Activated T-cell treated with anti-CD3 and anti-CD28 coated beads, Interleukin-2, amount 50 U/mL, for 48 hours (primary cell): ENCODE data around the gene EEFSEC.

Source experiments
- DNase-seq, 2 experiments: peaks; one replicate each; pipeline ENCODE4 v3.0.0-alpha.2; 2020

Gene EEFSEC

DNA sequence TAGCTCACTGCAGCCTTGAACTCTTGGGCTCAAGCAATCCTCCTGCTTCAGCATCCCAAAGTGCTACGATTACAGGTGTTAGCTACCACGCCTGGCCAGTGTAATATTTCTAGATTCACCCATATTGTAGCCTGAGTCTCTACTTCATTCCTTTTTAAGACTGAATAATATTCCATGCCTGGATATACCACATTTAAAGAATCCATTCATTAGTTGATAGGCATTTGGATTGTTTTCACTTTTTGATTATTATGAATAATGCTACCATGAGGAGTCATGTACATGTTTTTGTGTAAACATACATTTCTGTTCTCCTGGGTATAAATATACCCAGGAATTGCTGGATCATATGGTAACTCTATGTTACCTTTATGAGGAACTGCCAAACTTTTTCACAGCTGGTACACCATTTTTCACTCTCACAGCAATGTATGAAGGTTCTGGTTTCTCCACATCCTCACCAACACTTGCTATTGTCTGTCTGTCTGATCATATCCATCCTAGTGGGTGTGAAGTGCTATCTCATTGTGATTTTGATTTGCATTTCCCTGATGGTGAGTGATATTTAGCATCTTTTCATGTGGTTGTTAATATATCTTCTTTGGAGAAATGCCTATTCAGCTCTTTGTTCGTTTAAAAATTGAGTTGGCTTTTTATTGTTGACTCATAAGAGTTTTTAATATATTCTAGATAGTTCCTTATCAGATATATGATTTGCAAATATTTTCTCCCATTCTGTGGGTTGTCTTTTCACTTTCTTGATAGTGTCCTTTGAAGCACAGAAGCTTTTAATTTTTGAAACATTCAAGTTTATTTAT, 32.6 kb downstream of the EEFSEC start:
- DNase-seq: no peak

DNA sequence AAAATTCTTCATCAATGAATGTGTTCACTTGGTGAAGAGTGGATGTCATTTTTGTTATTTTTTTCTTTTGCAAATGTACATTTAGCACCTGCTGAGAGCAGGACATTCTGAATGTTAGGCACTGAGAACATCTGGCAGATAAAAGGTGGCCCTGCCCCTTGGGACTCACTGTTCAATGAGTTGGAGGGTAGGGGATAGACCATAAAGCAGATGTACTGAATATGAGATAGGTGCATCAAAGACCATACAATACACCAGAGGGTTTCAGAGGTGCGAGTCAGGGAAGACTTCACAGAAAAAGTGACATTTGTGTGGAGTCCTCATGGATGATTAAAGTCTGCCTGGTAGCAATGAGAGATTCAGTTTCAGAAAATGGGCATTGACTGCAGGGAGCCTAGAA, 34.2 kb downstream of the EEFSEC start:
- DNase-seq: no peak

DNA sequence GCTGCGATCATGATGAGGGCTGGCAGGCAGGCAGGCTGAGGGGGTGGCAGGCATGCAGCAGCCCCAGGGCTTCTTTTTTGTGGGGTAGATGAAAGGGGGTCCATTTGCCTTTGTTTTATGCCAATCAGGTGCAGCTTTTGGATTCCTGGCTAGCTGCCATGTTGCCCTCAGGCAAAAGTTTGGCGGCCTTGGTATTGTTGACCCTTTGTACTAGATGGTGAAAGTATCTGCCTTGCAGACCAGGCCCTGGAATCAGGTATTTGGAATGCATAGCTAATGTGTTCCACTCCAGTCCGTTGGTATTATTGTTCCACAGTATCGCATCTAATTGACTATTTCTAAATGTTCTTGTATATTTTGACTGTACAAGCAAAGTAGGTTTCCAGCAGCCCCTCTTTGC, 35.0 kb downstream of the EEFSEC start:
- DNase-seq: no peak

DNA sequence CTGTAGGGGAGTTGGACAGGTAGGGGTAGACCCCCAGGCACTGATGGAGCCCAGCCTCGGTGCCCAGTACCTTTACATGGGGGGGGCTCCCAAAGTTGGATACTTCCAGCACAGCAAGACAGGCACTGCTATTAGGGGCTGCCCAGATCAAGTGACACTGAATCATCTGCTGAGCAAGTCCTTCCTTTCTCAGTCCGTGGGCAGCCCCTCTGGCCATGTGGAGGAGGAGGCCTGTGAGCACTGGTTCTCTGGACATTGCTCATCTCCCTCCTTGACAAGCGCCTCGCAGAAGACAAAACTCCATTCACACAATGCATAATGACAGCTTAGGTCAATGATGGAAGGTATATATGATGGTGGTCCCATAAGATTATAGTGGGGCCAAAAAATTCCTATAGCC, 35.7 kb downstream of the EEFSEC start:
- DNase-seq: no peak

DNA sequence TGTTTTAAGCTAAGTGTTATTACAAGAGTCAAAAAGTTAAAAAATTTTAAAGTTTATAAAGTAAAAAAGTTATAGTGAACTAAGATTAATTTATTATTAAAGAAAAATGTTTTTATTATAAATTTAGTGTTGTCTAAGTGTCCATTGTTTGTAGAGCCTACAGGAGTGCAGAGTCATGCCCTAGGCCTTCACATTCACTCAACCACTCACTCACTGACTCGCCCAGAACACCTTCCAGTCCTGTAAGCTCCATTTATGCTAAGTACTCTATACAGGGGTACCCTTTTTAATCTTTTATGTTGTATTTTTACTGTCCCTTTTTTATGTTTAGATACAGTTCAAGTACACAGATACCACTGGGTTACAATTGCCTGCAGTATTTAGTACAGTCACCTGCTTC, 37.2 kb downstream of the EEFSEC start:
- DNase-seq: no peak

DNA sequence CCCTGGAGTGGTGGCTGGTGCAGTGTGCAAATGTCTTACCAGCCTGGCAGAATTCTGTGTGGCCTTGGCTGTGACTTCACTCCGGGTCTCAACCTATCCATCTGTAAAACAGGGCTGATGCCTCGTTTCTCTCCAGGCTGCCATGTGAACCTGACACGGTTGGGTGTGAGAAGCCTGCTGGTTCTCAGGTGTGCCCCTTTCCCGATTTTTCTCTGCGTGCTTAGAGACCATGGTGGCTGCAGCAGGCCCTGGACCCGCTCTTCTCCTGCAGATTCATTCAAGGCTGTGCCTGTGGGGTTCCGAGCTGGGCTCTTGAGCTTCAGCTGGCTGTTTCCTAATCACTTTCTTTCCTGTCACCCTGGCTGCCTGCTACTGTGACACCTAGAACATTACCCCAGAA, 38.9 kb downstream of the EEFSEC start:
- no peak for DNase-seq

DNA sequence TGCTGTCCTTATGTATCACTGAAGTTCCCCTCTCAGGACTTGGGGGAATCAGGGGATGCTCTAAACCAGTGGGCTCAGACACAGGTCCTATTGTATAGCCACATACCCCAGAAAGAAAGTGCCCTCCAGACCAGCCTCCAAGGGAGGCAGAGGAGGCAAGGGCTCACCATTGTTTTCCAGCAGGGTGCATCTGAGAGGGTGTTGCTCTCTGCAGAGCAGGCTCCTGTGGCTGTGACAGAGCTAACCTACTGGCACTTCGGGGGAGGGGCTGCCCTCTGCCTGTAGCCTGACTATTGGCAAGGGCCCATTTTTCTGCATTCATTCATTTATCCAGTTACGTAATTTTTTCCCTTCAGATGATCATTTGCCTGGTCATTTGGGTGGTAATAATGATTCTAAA, 39.9 kb downstream of the EEFSEC start:
- DNase-seq: no peak

DNA sequence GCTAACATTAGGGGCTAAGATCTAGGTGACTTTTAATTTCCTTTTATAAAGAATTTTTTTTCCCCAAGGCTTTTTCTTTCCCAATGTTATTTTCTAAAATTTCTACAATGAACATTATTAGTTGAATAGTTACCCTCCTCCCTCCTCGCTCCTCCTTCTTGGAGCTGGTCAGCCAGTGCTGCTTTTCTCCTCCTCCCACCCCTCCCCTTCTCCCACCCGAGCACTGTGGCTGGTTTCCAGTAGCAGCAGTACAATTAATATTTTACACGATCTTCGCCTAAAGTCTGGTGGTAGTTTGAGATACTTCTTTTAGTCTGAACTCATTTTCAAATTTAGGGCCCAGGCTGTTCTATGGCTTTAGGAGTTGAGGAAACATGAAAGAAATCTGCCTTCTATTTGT, 41.6 kb downstream of the EEFSEC start:
- no peak for DNase-seq

DNA sequence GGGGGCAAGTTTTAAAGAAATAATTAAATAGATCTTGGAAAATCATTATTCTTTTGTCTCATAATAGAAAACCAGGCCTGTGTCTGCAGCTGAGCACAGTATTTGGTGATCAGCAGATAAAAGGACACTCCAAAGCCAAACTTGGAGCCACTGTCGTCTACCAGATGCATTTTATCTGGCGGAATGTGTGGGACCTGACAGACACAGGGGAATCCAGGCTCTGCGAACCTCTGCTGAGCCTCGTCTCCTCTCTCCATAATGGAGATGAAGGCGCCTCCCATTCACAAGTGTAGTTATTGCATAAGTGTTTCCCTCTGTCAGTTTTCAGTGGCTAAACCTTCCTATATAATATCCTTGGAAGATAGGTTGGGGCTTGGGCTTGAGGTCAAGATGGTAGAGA, 42.1 kb downstream of the EEFSEC start:
- DNase-seq: no peak

DNA sequence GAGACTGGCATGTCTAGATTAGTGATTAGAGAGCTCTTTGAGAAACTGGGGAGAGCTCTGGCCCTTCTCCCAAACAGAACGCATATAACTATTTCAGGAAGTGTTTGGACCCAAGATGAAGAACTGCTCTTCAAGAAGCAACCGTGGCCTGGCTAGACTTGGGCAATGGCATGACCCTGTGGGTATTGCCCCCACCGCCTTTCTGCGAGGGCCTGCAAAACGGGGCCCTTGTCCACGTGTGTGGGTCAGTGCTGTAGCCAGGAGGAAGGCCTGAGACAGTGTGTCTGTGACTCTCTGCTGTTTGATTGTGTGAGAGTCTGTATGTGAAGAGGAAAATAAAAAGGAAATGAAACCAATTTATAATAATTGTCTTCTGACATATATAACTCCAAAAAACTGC, 42.5 kb downstream of the EEFSEC start:
- DNase-seq: no peak

DNA sequence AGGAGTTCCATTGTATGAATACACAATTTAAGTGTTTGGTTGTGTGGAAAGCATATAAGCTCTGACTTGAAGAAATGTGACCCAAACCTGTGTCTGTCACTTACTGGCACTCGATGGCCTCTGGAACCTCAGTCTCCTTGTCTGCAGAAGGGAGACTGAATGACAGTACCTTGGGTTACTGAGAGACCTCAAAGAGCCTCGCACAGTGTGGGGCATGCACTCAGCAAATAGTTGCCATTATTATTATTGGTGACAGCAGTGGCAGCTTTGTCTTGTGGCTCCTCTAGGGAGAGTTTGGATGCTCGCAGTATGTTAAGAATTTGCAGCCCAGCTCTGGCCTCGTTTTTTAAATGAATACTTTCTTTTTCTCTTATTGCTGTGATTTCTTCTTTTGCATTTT, 43.4 kb downstream of the EEFSEC start:
- DNase-seq: no peak

DNA sequence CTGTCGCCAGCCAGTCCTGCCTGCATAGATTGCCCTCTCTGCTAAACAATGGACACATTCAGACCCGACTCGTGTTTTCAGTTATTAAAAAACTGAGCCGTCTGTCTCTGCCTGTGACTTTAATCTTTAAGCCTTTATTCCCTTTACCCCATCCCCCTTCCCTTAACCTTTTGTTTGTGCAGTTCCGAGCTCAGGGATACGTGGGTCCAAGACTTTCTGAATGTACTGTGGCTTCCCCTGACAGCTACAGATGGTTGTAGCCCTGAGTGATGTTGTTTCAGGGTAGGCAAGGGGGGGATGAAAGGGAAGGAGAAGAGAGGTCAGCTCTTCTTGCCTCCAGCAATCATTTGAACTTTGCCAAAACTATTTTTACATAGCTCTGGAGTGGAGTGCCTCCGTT, 44.6 kb downstream of the EEFSEC start:
- DNase-seq: no peak

DNA sequence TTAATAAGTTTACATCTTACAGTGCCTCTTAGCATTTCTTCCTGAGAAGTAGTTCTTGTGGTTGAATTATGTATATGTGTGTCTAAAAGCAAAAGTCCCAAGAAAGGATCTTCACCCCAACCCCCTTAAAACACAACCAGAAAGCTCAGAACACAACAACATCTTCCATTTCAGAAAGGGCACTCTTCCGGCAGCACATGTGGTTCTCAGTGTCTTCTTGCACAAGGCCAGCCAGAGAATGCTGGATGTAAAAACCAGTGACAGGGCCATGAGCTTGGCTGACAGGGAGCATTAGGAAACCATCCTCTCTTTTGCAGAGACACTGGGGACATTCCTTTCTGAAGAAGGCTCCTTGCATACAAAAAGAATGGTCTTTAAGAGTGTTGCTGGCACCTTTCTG, 45.0 kb downstream of the EEFSEC start:
- DNase-seq: no peak

DNA sequence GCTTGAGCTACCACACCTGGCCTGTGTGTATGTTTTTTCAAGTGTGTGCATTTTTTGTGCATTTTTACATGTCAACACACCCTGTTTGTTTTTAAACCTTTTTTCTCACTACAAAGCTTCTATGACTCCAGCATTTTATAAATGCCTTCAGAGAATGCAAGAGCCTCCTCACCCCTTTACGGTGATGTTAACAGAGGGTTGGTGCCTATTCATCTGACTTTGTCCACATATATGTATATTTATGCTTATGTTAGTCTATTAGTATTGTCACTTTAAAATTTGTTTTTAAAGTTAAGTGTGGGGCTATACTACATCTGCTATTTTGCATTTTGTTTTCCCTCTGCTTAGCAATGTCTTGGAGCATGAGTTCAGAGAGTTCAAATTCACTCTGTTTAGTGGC, 45.8 kb downstream of the EEFSEC start:
- DNase-seq: no peak

DNA sequence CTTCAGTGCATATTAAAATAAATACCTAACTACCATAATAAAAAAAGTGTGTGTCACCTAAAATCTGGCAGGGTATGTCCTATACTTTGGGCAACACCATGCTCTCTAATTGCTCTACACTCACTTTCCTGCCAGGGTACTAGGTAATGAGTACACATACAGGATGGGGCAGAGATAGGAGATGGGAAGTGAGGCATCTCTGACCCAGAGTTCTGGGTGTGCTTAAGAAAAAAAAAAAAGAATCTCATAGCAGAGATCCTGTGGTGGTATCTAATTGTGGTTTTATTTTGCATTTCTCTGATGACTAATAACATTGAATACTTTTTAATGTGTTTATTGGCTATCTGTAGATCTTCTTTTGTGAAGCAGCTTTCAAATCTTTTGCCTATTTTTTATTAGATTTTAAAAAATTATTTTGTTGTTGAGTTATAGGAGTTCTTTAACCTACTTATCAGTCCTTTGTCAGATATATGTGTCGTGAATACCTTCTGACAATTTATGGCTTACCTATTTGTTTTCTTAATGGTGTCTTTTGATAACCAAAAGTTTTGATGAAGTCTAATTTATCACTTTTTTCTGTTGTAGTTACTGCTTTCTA, 48.0 kb downstream of the EEFSEC start:
- no peak for DNase-seq

DNA sequence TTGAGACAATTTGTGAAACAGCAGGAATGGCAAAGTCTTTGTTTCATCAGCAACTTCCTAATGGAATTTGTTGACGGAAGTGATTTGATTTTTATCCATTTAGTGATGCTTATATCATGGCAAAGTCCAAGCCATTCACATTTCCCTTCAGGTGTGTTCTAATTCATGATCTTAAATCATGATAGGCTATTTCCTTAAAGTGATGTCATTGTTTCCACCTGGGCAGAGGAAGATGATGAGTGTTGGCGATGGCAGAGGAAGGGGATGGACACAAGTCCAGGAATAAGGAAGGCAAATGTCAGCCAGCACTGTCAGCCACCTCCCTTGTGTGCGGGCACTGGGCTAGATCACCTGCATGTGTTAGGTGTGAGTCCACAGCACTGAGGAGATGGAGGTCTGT, 49.9 kb downstream of the EEFSEC start:
- DNase-seq: no peak

DNA sequence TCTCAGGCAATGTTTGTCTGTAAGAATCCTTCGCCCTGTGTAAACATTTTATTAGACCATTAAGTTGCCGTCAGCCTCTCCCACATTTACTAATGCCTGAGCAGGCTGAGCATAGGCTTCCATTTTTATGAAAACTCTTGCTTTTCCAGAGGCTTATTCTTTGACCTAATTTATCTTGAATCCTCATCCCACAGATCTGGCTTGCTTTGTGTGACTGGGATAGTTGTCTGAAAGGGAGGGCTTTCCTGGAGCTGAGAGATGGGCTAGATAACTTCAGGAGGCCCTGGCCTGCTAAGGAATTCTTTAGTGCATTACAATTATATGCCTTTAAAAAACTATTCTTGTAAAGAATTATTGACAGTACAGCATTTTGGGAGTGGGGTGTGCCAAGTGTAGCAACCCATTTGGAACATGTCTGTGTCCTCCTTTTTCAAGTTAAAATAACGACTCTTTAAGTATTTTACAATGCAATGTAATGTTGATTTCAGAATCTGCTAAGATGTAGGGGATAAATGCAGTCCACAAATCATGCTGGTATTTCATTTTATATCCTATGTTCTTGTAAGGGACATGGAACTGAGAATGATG, 52.4 kb downstream of the EEFSEC start:
- DNase-seq: no peak

DNA sequence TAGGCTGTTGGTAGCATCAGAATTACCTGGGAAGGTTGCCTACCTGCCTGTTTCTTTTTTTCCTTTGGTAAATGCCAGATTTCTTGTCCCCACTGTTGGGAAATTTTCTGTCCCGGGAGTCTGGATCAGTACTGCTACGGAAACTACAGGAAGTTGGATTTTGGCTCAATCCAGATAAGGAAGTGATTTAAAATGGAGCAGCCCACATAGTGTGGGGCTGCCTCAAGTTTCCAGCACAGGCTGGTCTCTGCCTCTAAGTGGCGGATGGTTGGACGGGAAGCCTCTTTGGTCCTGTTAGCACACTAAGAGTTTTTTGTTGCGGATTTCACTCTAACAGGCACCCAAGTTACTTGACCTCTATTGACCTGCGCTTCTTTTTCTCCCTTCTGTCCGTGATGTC, 54.7 kb downstream of the EEFSEC start:
- DNase-seq: no peak

DNA sequence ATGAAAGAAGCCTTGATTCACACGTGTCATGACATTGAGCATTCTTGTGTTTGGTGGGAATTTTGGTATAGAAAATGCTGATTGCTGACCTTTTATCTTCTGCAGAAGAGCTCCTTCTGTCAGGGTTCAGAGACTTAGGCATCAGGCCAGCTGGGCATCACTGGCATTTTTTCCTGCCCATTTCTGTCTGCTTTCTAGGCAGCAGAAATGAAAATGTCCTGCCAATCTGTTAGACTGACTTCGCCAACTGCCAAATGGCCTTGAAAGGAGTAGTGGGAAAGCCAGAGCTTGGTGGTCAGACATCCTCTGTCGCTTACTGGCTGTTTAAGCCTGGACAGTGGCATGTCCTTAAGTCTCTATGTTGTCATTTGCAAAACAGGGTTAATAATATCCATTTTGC, 57.4 kb downstream of the EEFSEC start:
- no peak for DNase-seq

DNA sequence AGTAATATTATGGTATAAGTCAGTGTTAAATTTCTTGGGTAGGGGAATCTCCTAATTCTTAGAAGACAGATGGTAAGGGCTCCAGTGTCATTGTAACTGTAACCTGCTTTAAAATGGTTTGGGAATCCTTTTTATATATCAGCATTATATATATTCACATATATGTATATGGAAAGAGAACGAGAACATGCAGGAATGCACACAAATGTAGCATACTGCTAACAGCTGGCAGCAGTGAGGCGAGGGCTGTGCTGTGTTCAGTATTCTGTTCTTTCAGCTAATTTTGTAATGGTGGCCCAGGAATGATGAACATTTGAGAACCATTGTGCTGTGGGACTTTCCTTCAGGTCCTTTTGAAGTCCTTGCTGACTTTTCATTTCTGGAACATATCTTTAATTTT, 60.8 kb downstream of the EEFSEC start:
- no peak for DNase-seq

DNA sequence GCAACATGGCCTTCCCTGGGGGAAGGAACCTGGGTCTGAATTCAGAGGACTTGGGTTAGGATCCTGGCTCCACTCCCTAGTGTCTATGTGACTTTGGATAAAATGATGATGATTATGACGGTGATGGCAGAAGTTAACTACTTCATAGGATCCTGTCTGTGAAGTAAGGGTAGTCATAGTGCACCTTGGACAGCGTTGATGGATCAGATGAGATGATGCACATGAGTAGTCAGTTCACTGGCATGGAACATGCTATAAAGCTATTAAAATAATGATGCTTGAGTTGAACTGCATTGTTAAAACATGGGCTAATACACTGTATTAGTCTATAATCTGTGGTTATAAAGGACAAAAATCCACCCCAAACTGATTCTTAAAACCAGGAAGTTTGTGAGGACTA, 62.0 kb downstream of the EEFSEC start:
- no peak for DNase-seq

DNA sequence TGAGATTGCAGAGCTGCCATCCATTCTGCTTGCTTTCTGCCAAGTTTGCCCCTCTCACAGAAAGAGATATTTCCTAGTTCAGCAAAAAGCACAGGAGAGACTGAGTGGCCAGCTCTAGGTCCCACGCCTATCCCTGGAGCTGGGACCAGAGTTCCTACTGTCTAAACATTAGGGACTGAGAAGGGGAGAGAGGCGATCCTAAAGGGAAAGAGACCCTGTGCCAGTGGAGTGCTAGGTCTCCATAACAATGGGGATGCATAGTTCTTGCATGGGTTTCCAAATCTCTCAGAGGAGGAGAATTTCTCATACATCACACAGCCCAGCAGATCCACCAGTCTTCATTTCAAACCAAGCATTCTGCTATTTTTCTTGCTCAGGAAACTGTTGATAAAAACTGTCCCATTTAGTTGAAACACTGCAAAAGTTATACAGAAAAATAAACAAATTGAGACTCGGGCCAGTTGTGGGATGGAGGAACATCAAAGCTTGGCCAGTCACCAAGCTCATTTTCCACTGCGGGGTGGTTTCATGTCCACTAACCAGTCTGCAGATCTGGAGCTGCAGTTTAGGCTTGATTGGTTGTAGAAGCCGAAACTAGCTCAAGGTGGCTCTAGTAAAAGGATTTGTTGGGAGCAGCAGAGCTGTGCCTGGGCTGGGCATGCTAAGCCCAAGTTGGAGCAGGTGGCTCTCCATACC, 62.7 kb downstream of the EEFSEC start:
- no peak for DNase-seq

DNA sequence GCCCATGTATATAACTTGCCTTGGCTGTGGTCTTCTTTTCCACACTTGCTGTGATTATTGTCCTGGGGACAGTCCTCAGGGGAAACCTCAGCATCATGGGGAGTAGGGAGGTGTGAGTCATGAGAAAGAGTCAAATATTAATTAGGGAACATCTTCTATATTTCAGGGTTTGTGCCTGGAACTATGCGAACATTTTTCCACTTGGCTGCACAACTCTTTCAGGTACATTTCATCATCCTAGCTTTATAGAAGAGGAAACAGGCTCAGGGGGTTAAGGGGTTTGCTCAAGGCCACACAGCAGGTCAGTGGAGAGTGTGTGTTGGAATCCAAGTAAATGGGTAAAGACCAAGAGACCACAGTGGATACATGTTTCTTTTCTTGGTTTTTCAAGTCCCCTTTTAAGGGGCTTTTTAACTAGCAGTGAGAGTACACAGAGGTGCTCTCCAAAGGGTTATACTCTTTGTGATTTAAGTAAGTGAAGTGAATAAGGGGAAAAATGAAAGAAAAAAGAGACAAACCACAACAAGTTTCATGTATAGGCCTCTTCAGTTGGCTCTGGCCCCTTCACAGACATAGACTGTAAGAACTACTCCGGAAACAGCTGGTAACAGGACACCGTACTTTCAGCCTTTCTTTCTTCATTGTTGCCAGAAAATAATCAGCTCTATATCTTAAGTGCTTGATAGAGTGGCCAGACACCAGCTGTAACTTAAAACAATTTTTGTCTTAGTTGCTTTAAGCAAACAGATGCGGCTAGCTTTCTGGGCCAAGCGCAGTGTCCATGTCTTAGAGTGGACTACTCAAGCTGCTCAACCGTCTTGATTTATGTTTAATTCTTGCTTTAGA, 64.6 kb downstream of the EEFSEC start:
- DNase-seq: no peak
